Measurements from ENCODE around the gene C22orf23.

Gene C22orf23

DNA sequence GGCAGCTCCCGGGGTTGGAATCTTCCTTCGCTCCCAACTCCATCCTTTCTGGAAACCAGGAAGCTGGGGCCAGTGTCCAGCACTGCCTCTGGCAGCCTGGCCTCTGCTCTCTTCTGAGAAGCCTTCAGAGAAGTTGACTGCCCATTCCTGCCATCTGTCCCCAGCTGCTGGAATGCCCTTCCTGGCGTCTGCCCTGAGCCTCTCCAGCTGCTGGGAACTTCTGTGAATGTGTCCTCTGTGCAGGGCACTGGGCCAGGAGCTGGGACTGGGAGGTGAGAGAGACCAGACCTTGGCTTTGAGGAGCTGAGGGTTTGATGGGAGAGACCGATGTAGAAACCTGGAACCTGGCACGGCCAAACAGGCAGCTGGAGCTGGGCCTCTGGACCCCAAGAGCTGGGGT, 36.9 kb upstream of the C22orf23 start:
- Histone ChIP-seq H3K9me3 (ENCODE audit: control insufficient read depth, low read length) (no peaks in the 10 kb centered on the region), H3K36me3 (ENCODE audit: control insufficient read depth, insufficient read depth, low read length) (no peaks in the 10 kb centered on the region), H3K27me3 (ENCODE audit: control insufficient read depth, insufficient read depth, low read length) (no peaks in the 10 kb centered on the region), H3K4me3 (ENCODE audit: low read length) (no peak overlapping the region), H3K4me1 (ENCODE audit: control insufficient read depth, insufficient read depth, low read length) (peaks cover 6% of the 10 kb centered on the region), H3K9ac (ENCODE audit: low read length) (no peak overlapping the region)

DNA sequence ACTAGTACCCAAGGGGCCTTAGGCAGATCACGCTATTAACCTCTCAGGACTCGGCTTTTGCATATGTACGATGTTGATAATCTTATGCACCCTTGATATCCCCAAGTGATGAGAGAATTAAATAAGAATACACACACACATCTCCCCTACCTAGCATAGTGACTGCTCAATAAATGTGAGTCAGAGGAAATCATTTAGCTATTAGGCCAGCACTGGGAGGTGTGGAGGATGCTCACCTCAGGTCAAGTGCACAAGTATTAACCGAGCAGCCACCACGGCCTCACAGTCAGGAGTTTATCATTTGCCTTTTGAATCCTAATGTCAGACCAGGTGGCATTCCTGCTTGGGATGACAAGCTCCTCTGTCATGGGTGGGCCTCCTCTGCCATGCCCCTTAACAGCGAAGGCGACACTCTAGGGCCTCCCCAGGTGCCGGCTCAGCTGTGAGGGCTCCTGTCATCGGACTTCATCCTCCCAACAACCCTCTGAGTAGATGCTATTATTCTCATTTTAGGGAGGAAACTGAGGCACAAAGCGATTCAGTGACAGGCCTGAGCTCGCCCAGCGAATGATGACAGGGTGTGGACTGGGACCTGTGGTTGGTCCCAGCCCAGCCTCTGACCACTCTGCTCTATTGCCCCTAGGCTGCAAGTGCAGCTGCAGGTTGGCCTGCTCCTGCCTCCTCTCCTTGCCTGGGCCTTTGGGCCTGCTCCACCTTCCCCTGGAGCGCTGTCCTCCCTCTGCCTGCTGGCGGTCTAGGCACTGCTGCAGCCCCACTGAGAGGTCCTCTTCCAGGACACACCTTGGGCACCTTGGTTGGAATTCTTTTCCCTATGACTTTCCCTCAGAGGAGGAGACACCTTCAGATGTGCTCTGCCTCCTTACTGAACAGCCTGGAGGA, 36.0 kb upstream of the C22orf23 start:
- Histone ChIP-seq H3K27me3 (ENCODE audit: control insufficient read depth, insufficient read depth, low read length) (no peaks in the 10 kb centered on the region), H3K9me3 (ENCODE audit: control insufficient read depth, low read length) (no peaks in the 10 kb centered on the region), H3K4me1 (ENCODE audit: control insufficient read depth, insufficient read depth, low read length) (peaks cover 6% of the 10 kb centered on the region), H3K36me3 (ENCODE audit: control insufficient read depth, insufficient read depth, low read length) (no peaks in the 10 kb centered on the region), H3K4me3 (ENCODE audit: low read length) (no peak overlapping the region), H3K9ac (ENCODE audit: low read length) (no peak overlapping the region)

- no peak overlapping the region for H3K4me3 ChIP-seq (ENCODE audit: low read length)
- no peaks in the 10 kb centered on the region for H3K36me3 ChIP-seq (ENCODE audit: control insufficient read depth, insufficient read depth, low read length)
- no peaks in the 10 kb centered on the region for H3K27me3 ChIP-seq (ENCODE audit: control insufficient read depth, insufficient read depth, low read length)
- no peaks in the 10 kb centered on the region for H3K9me3 ChIP-seq (ENCODE audit: control insufficient read depth, low read length)
- H3K4me1 ChIP-seq (ENCODE audit: control insufficient read depth, insufficient read depth, low read length): peaks cover 10% of the 10 kb centered on the region
- no peak overlapping the region for H3K9ac ChIP-seq (ENCODE audit: low read length)
These were observed 33.0 kb upstream of the C22orf23 start for GRCh38 chr22:37986371-37986770.

DNA sequence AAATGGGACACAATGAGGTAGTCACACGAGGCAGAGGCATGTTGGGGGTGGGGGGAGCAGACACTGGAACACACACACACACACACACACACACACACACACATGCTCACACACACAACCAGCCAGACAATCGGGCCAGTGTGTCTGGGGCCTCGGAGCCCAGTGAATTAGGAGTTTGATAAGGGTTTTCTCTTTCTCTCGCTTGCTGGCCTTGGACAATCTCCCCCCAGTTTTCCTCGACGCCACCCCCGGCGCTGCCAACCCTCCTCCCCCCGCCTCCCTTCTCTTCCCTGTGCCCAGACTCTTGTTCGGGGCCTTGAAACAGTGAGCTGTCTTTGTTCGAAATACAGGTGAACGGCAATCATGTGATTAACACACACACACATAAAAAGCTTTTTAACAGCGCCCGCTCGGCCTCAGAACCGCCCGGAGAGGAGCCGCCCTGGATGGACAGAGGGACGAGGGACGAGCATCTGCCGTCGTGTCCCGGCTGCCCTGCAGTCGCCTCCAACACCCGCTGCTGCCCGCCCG, 32.4 kb upstream of the C22orf23 start:
- no peaks in the 10 kb centered on the region for H3K9me3 ChIP-seq (ENCODE audit: control insufficient read depth, low read length)
- peaks cover 12% of the 10 kb centered on the region for H3K4me1 ChIP-seq (ENCODE audit: control insufficient read depth, insufficient read depth, low read length)
- H3K4me3 ChIP-seq (ENCODE audit: low read length): no peak overlapping the region
- no peaks in the 10 kb centered on the region for H3K36me3 ChIP-seq (ENCODE audit: control insufficient read depth, insufficient read depth, low read length)
- no peak overlapping the region for H3K9ac ChIP-seq (ENCODE audit: low read length)
- H3K27me3 ChIP-seq (ENCODE audit: control insufficient read depth, insufficient read depth, low read length): no peaks in the 10 kb centered on the region

DNA sequence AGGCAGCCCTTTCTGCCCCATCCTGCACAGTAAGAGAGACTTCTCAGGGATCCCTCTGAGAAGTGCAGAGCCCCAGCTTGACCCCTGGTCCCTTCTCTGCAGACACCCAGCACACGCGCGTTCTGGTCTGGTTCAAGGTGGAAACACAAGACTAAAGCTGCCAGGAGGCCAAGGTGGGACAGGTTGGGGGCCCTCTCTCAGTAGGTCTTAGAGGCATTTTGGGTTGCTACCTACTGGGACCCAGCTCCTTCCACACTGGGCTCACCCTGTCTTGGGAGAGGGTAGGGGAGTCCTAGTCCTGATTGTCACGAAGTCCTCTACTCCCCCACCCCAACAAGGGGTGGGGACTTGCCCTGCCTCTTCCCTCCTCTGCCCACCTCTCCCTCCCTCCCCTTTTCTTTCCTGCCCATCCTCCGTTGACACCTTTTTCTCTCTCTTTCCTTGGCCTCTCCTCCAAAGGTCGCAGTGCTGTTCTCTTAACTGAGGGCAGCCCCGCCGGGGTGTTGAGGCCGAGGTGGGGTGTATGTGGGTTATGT, 31.7 kb upstream of the C22orf23 start:
- Histone ChIP-seq H3K27me3 (ENCODE audit: control insufficient read depth, insufficient read depth, low read length) (no peaks in the 10 kb centered on the region), H3K4me3 (ENCODE audit: low read length) (no peak overlapping the region), H3K9ac (ENCODE audit: low read length) (no peak overlapping the region), H3K36me3 (ENCODE audit: control insufficient read depth, insufficient read depth, low read length) (no peaks in the 10 kb centered on the region), H3K9me3 (ENCODE audit: control insufficient read depth, low read length) (no peaks in the 10 kb centered on the region), H3K4me1 (ENCODE audit: control insufficient read depth, insufficient read depth, low read length) (peaks cover 12% of the 10 kb centered on the region)

GRCh38 chr22:37983860-37984791, 30.7 kb upstream of the C22orf23 start, which contains the start of gene SOX10:
Gene SOX10 (minus strand): TSS chr22:37984555. CDS start chr22:37983784, 771 bp downstream.
- H3K4me1 ChIP-seq (ENCODE audit: control insufficient read depth, insufficient read depth, low read length): peaks cover 12% of the 10 kb centered on the region
- H3K36me3 ChIP-seq (ENCODE audit: control insufficient read depth, insufficient read depth, low read length): no peaks in the 10 kb centered on the region
- H3K9ac ChIP-seq (ENCODE audit: low read length): no peak within 1 kb of the TSS
- H3K27me3 ChIP-seq (ENCODE audit: control insufficient read depth, insufficient read depth, low read length): no peaks in the 10 kb centered on the region
- H3K4me3 ChIP-seq (ENCODE audit: low read length): no peak within 1 kb of the TSS
- no peaks in the 10 kb centered on the region for H3K9me3 ChIP-seq (ENCODE audit: control insufficient read depth, low read length)

- no peaks in the 10 kb centered on the region for H3K36me3 ChIP-seq (ENCODE audit: control insufficient read depth, insufficient read depth, low read length)
- no peak overlapping the region for H3K9ac ChIP-seq (ENCODE audit: low read length)
- no peak overlapping the region for H3K4me3 ChIP-seq (ENCODE audit: low read length)
- H3K4me1 ChIP-seq (ENCODE audit: control insufficient read depth, insufficient read depth, low read length): peaks cover 12% of the 10 kb centered on the region
- no peaks in the 10 kb centered on the region for H3K27me3 ChIP-seq (ENCODE audit: control insufficient read depth, insufficient read depth, low read length)
- no peaks in the 10 kb centered on the region for H3K9me3 ChIP-seq (ENCODE audit: control insufficient read depth, low read length)
These were observed 29.8 kb upstream of the C22orf23 start for GRCh38 chr22:37982938-37983859.

- no peak overlapping the region for H3K9ac ChIP-seq (ENCODE audit: low read length)
- no peaks in the 10 kb centered on the region for H3K9me3 ChIP-seq (ENCODE audit: control insufficient read depth, low read length)
- H3K36me3 ChIP-seq (ENCODE audit: control insufficient read depth, insufficient read depth, low read length): no peaks in the 10 kb centered on the region
- no peak overlapping the region for H3K4me3 ChIP-seq (ENCODE audit: low read length)
- no peaks in the 10 kb centered on the region for H3K27me3 ChIP-seq (ENCODE audit: control insufficient read depth, insufficient read depth, low read length)
- peaks cover 12% of the 10 kb centered on the region for H3K4me1 ChIP-seq (ENCODE audit: control insufficient read depth, insufficient read depth, low read length)
These were observed 28.9 kb upstream of the C22orf23 start for GRCh38 chr22:37982151-37982785.

GRCh38 chr22:37981282-37982011, 28.0 kb upstream of the C22orf23 start:
- peaks cover 12% of the 10 kb centered on the region for H3K4me1 ChIP-seq (ENCODE audit: control insufficient read depth, insufficient read depth, low read length)
- H3K27me3 ChIP-seq (ENCODE audit: control insufficient read depth, insufficient read depth, low read length): no peaks in the 10 kb centered on the region
- no peak overlapping the region for H3K4me3 ChIP-seq (ENCODE audit: low read length)
- no peak overlapping the region for H3K9ac ChIP-seq (ENCODE audit: low read length)
- H3K36me3 ChIP-seq (ENCODE audit: control insufficient read depth, insufficient read depth, low read length): no peaks in the 10 kb centered on the region
- H3K9me3 ChIP-seq (ENCODE audit: control insufficient read depth, low read length): no peaks in the 10 kb centered on the region

DNA sequence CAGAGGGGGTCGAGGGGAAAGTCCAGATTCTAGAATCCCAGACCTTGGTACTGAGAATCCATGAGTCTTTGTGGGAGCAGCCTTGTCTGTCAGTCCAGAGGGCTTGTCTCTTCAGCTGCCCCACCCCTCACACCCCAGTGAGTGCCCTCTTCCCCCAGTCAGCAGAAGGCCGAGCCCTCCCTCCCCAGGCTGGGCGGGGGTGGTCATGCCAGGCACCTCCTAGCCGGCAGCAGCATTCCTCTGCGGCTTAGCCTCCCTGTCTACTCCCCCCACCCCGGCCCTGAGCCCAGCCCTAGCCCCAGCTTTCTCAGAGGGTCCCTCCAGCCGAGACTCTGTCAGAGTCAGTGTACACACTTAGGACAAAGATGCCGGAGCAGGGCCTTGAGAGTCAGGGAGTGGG, 26.4 kb upstream of the C22orf23 start:
- Histone ChIP-seq H3K4me1 (ENCODE audit: control insufficient read depth, insufficient read depth, low read length) (peaks cover 12% of the 10 kb centered on the region), H3K36me3 (ENCODE audit: control insufficient read depth, insufficient read depth, low read length) (no peaks in the 10 kb centered on the region), H3K4me3 (ENCODE audit: low read length) (no peak overlapping the region), H3K9ac (ENCODE audit: low read length) (no peak overlapping the region), H3K27me3 (ENCODE audit: control insufficient read depth, insufficient read depth, low read length) (no peaks in the 10 kb centered on the region), H3K9me3 (ENCODE audit: control insufficient read depth, low read length) (no peaks in the 10 kb centered on the region)

Measured in mucosa of stomach (tissue), 1 donor.